Measurements from ENCODE around the gene CDC73. TPM values are rescaled to one million over a fixed set of nuclear protein-coding genes. Genes with fewer than 3 reads are reported as not detected.

Gene CDC73
- 16.0 and 17.6 TPM in 2 replicates for total RNA-seq (2014; rRNA removed; shearing (Covaris generic))

- peak; percentile 94 for DNase-seq (ENCODE audit: low read depth)
Measured at GRCh38 chr1:193121616-193122593, at the start of gene CDC73. Gene CDC73, plus strand, starts transcription at chr1:193122031. Its CDS starts 170 bp downstream, at chr1:193122201.

- peak; percentile 20 for DNase-seq (ENCODE audit: low read depth)
Measured at GRCh38 chr1:193077991-193078390, 43.8 kb upstream of the CDC73 start.

GRCh38 chr1:193079187-193079586, 42.6 kb upstream of the CDC73 start:
- DNase-seq (ENCODE audit: low read depth): no peak

GRCh38 chr1:193083365-193084088, 38.3 kb upstream of the CDC73 start:
- DNase-seq (ENCODE audit: low read depth): no peak

GRCh38 chr1:193085263-193085662, 36.6 kb upstream of the CDC73 start:
- no peak for DNase-seq (ENCODE audit: low read depth)

- no peak for DNase-seq (ENCODE audit: low read depth)
Measured at GRCh38 chr1:193086342-193086741, 35.5 kb upstream of the CDC73 start.

GRCh38 chr1:193087893-193088292, 33.9 kb upstream of the CDC73 start:
- no peak for DNase-seq (ENCODE audit: low read depth)

- DNase-seq (ENCODE audit: low read depth): no peak
Measured at GRCh38 chr1:193090865-193091264, 31.0 kb upstream of the CDC73 start.

- no peak for DNase-seq (ENCODE audit: low read depth)
Measured at GRCh38 chr1:193094112-193094511, 27.7 kb upstream of the CDC73 start.

GRCh38 chr1:193102662-193103061, 19.2 kb upstream of the CDC73 start:
- no peak for DNase-seq (ENCODE audit: low read depth)

GRCh38 chr1:193103759-193104501, 17.9 kb upstream of the CDC73 start:
- no peak for DNase-seq (ENCODE audit: low read depth)

GRCh38 chr1:193104502-193104906, 17.3 kb upstream of the CDC73 start:
- peak; percentile 76 for DNase-seq (ENCODE audit: low read depth)

GRCh38 chr1:193104907-193105820, 16.7 kb upstream of the CDC73 start, which contains the start of gene GLRX2:
Gene GLRX2, minus strand, starts transcription at chr1:193105414. Its CDS starts 32 bp downstream, at chr1:193105382.
- peak; percentile 87 for DNase-seq (ENCODE audit: low read depth)

GRCh38 chr1:193105821-193106177, 16.0 kb upstream of the CDC73 start:
- no peak for DNase-seq (ENCODE audit: low read depth)

- no peak for DNase-seq (ENCODE audit: low read depth)
Measured at GRCh38 chr1:193108471-193108870, 13.4 kb upstream of the CDC73 start.

GRCh38 chr1:193109619-193110018, 12.2 kb upstream of the CDC73 start:
- no peak for DNase-seq (ENCODE audit: low read depth)

- no peak for DNase-seq (ENCODE audit: low read depth)
Measured at GRCh38 chr1:193110246-193110645, 11.6 kb upstream of the CDC73 start.

GRCh38 chr1:193110864-193111263, 11.0 kb upstream of the CDC73 start:
- no peak for DNase-seq (ENCODE audit: low read depth)

- DNase-seq (ENCODE audit: low read depth): peak; percentile 83
Measured at GRCh38 chr1:193111641-193112090, 10.2 kb upstream of the CDC73 start.

- no peak for DNase-seq (ENCODE audit: low read depth)
Measured at GRCh38 chr1:193113258-193113991, 8.4 kb upstream of the CDC73 start.

Measured in M059J (cell line).